CD14-positive monocyte (primary cell): ENCODE results near the gene PFDN2. TPM values are rescaled to one million over a fixed set of nuclear protein-coding genes. Genes with fewer than 3 reads are reported as not detected.

Source experiments
- DNase-seq, 3 donors: peaks; one replicate each; pipeline ENCODE4 v3.0.0-alpha.2; 2011 to 2022
- H2AFZ ChIP-seq: 2 replicates; pipeline ENCODE4 v1.6.0; 2012; ENCODE audit warnings: mild to moderate bottlenecking, low read depth, low read length, inconsistent platforms; ENCODE audit not compliant: insufficient read depth, poor library complexity, severe bottlenecking
- H3K27ac ChIP-seq, 2 donors: 1 replicate in 1 of 2; 2 replicates in 1 of 2; pipeline ENCODE4 v1.5.1; 2012 to 2013; ENCODE audit warnings: low read length in 2 of 2, control low read depth in 1 of 2, inconsistent platforms in 1 of 2, low read depth in 1 of 2, mild to moderate bottlenecking in 1 of 2
- H3K27me3 ChIP-seq, 2 donors: one replicate each; pipeline versions ENCODE4 v1.6.0 to v1.6.1; 2011 to 2013; ENCODE audit warnings: low read length in 2 of 2; ENCODE audit not compliant: control insufficient read depth in 2 of 2, insufficient read depth in 2 of 2
- H3K36me3 ChIP-seq, 2 donors: replicated peaks in 1 of 2; 1 replicate in 1 of 2; 2 replicates in 1 of 2; pipeline versions ENCODE4 v1.5.1 to v1.6.1; 2012 to 2013; ENCODE audit warnings: low read length in 2 of 2, control low read depth in 1 of 2, inconsistent platforms in 1 of 2, mild to moderate bottlenecking in 1 of 2; ENCODE audit not compliant: insufficient read depth in 2 of 2, control insufficient read depth in 1 of 2
- H3K4me1 ChIP-seq, 2 donors: 1 replicate in 1 of 2; 2 replicates in 1 of 2; pipeline versions ENCODE4 v1.5.1 to v1.6.1; 2012 to 2013; ENCODE audit warnings: low read length in 2 of 2, control low read depth in 1 of 2, inconsistent platforms in 1 of 2, mild to moderate bottlenecking in 1 of 2, moderate library complexity in 1 of 2; ENCODE audit not compliant: insufficient read depth in 2 of 2, control insufficient read depth in 1 of 2
- H3K4me2 ChIP-seq: replicated peaks from 2 replicates; pipeline ENCODE3; 2012; ENCODE audit warnings: low read length, moderate library complexity, mild to moderate bottlenecking; ENCODE audit not compliant: poor library complexity, severe bottlenecking; ENCODE audit errors: extremely low read depth
- H3K4me3 ChIP-seq, 3 experiments: fragments of 200-600 bp in 1 of 3; sonication (generic) in 1 of 3; replicated peaks in 1 of 3; 1 replicate in 2 of 3; 2 replicates in 1 of 3; pipeline ENCODE4 v1.5.1; 2011 to 2013; ENCODE audit warnings: low read length in 3 of 3, mild to moderate bottlenecking in 3 of 3, control low read depth in 2 of 3, low read depth in 2 of 3, inconsistent platforms in 1 of 3, moderate library complexity in 1 of 3
- H3K79me2 ChIP-seq: 2 replicates; pipeline ENCODE4 v1.6.0; 2012; ENCODE audit warnings: mild to moderate bottlenecking, control low read depth, inconsistent platforms, low read length, moderate library complexity; ENCODE audit not compliant: insufficient read depth
- H3K9ac ChIP-seq: 2 replicates; pipeline ENCODE4 v1.6.0; 2017; ENCODE audit warnings: low read length, mild to moderate bottlenecking; ENCODE audit not compliant: insufficient read depth, poor library complexity, severe bottlenecking
- H3K9me3 ChIP-seq, 2 donors: replicated peaks in 1 of 2; 1 replicate in 1 of 2; 2 replicates in 1 of 2; pipeline versions ENCODE4 v1.5.1 to v1.6.1; 2012 to 2013; ENCODE audit warnings: low read length in 2 of 2, control low read depth in 1 of 2; ENCODE audit not compliant: control insufficient read depth in 1 of 2, insufficient read depth in 1 of 2
- H4K20me1 ChIP-seq: 2 replicates; pipeline ENCODE4 v1.6.0; 2012; ENCODE audit warnings: mild to moderate bottlenecking, low read length, control low read depth, moderate library complexity; ENCODE audit not compliant: insufficient read depth
- H3K27ac Mint-ChIP-seq, 7 donors: one replicate each; pipeline ENCODE4 v1.8.0; 2020; ENCODE audit warnings: mild to moderate bottlenecking in 7 of 7, mixed read lengths in 7 of 7, moderate library complexity in 6 of 7, inconsistent platforms in 2 of 7
- H3K27me3 Mint-ChIP-seq, 3 donors: one replicate each; pipeline ENCODE4 v1.8.0; 2021 to 2022; ENCODE audit warnings: low read depth in 3 of 3, mild to moderate bottlenecking in 3 of 3, mixed read lengths in 3 of 3, moderate library complexity in 3 of 3, inconsistent platforms in 1 of 3
- H3K36me3 Mint-ChIP-seq, 2 donors: one replicate each; pipeline ENCODE4 v1.8.0; 2020; ENCODE audit warnings: mixed read lengths in 2 of 2, inconsistent platforms in 1 of 2, mild to moderate bottlenecking in 1 of 2
- H3K4me1 Mint-ChIP-seq: one replicate; pipeline ENCODE4 v1.8.0; 2020; ENCODE audit warnings: mild to moderate bottlenecking, mixed read lengths
- H3K4me3 Mint-ChIP-seq, 2 donors: one replicate each; pipeline ENCODE4 v1.8.0; 2020; ENCODE audit warnings: mild to moderate bottlenecking in 2 of 2, mixed read lengths in 2 of 2, moderate library complexity in 1 of 2
- H3K9me3 Mint-ChIP-seq, 7 donors: one replicate each; pipeline ENCODE4 v1.8.0; 2020 to 2022; ENCODE audit warnings: mixed read lengths in 7 of 7, mild to moderate bottlenecking in 6 of 7, moderate library complexity in 6 of 7, inconsistent platforms in 2 of 7
- CTCF ChIP-seq: fragments of 200-600 bp; IDR thresholded peaks from one replicate; pipeline ENCODE4 v1.8.0; 2022; ENCODE audit warnings: antibody characterized with exemption, mild to moderate bottlenecking
- WGBS: methylation state at CpG from one replicate; pipeline ENCODE4 v1.1.5; 2013; ENCODE audit warnings: missing lambda C conversion rate; ENCODE audit not compliant: insufficient coverage; 5-methylcytosine and 5-hydroxymethylcytosine counted together
- intact Hi-C, 2 donors: fragments of 100-400 bp; cut with micrococcal nuclease; formaldehyde crosslinking; loops; one replicate each; pipeline versions ENCODE4 v1.15.0 to v1.15.1; 2023
- polyA plus RNA-seq, 3 donors: library from polyadenylated mRNA; depleted of rRNA in 1 of 3; unstranded in 2 of 3; stranded (reverse) in 1 of 3; fragments of 300-500 nt in 2 of 3; fragments of >200 nt in 1 of 3; fragmentation: Illumina TruSeq in 2 of 3; gene quantifications; 1 replicate in 2 of 3; 2 replicates in 1 of 3; pipeline ENCODE4 v1.2.3, GENCODE V29; 2012 to 2021

Gene PFDN2
- polyA plus RNA-seq, 3 donors: 59.1 to 80.7 (median 65.6) TPM

DNA sequence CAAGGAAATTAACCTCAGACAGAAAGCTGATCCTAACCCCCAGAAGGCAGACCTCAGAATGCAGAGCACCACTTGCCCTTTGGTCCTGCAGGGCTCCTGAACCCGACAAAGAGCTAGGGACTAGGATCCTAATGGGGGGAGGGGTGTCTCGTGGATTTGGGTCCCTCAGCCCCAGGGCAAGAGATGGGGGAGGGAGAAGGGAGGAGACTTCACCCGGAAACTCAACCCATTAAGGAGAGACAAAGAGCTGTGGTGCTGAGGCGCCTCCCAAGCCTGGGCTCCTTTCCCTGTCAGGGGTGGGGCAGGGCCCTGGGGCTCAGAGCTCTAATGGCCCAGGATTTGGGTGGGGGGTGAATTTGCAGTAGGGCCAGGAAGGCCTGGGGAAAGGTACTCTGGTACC lies 31.4 kb downstream of the PFDN2 start:
- no peak for DNase-seq
- Histone ChIP-seq H3K4me2 (no peak overlapping the region), H3K36me3 (no peaks in the 10 kb centered on the region), H3K27me3 (no peaks in the 10 kb centered on the region), H3K9ac (no peak overlapping the region), H3K79me2 (no peaks in the 10 kb centered on the region), H4K20me1 (no peaks in the 10 kb centered on the region), H3K9me3 (no peaks in the 10 kb centered on the region), H3K4me3 (no peak overlapping the region), H3K27ac (no peak overlapping the region), H2AFZ (no peak overlapping the region), H3K4me1 (peaks cover 46 to 58% of the 10 kb centered on the region in 2 donors)
- H3K27ac Mint-ChIP-seq: peak overlapping the region in 3 of 7 donors; percentile 44 to 84 (median 83)
- H3K36me3 Mint-ChIP-seq: peaks cover 3 to 8% of the 10 kb centered on the region in 2 donors
- intact Hi-C loops: no loop called here
- H3K9me3 Mint-ChIP-seq: no peaks in the 10 kb centered on the region
- H3K27me3 Mint-ChIP-seq: peaks cover 1 to 3% (median 2%) of the 10 kb centered on the region in 3 donors
- H3K4me1 Mint-ChIP-seq: peaks cover 64% of the 10 kb centered on the region
- WGBS: 100% methylated on average over 2 of the region's 4 CpGs
- no peak for TF ChIP-seq CTCF
- no peak overlapping the region for H3K4me3 Mint-ChIP-seq

- H3K9me3 Mint-ChIP-seq: no peaks in the 10 kb centered on the region
- H3K27me3 Mint-ChIP-seq: peaks cover 0 to 3% (median 1%) of the 10 kb centered on the region in 3 donors
- no peak overlapping the region for H3K4me3 Mint-ChIP-seq
- peak overlapping the region in 5 of 7 donors; percentile 15 to 98 (median 62) for H3K27ac Mint-ChIP-seq
- no CpG with 5 or more reads among the region's 2 CpGs for WGBS
- H3K4me1 Mint-ChIP-seq: peaks cover 77% of the 10 kb centered on the region
- H3K4me3 ChIP-seq: no peak overlapping the region
- peaks cover 7 to 15% of the 10 kb centered on the region in 2 donors for H3K36me3 Mint-ChIP-seq
- no peaks in the 10 kb centered on the region for H4K20me1 ChIP-seq
- no peak overlapping the region for H3K9ac ChIP-seq
- H3K27ac ChIP-seq: no peak overlapping the region
- DNase-seq: no peak
- H3K9me3 ChIP-seq: no peaks in the 10 kb centered on the region
- H3K79me2 ChIP-seq: no peaks in the 10 kb centered on the region
- TF ChIP-seq CTCF: no peak
- H3K4me2 ChIP-seq: no peak overlapping the region
- no peak overlapping the region for H2AFZ ChIP-seq
- intact Hi-C loops: no loop called here
- H3K36me3 ChIP-seq: no peaks in the 10 kb centered on the region
- H3K4me1 ChIP-seq: peaks cover 58 to 70% of the 10 kb centered on the region in 2 donors
- no peaks in the 10 kb centered on the region for H3K27me3 ChIP-seq
These were observed 32.7 kb downstream of the PFDN2 start for GRCh38 chr1:161085165-161085564.
